Testis (tissue), 2 donors: ENCODE data around the gene SH2D3A.

ENCODE experiments used
- CTCF ChIP-seq, 3 experiments: fragments of 450-650 bp in 2 of 3; fragments of 200-600 bp in 1 of 3; sonication (generic) in 1 of 3; IDR thresholded peaks; one replicate each; pipeline ENCODE4 v1.5.1; 2016 to 2019; ENCODE audit warnings: antibody characterized with exemption in 3 of 3, mild to moderate bottlenecking in 2 of 3, moderate library complexity in 1 of 3
- POLR2A ChIP-seq: fragments of 450-650 bp; IDR thresholded peaks from one replicate; pipeline ENCODE4 v1.6.1; 2017; ENCODE audit warnings: antibody characterized with exemption, mild to moderate bottlenecking, moderate library complexity

GRCh38 chr19:6725513-6726231 lies 41.6 kb downstream of the SH2D3A start:
- TF ChIP-seq CTCF (IDR thresholded peaks at IDR 0.05): no peak
- TF ChIP-seq POLR2A: no peak
